ENCODE measurements around the gene PRR29. TPM values are rescaled to one million over a fixed set of nuclear protein-coding genes. Genes with fewer than 3 reads are reported as not detected.
"Not testable (repeated sequence)": the region's sequence is repeated elsewhere in the genome, so short reads cannot be mapped to it uniquely, and the experiment has no call there.

PRR29 gene
- total and polyA plus RNA-seq, 2 donors, result 0.28 to 0.43 TPM

GRCh38 chr17:63972796-63973195 lies 25.4 kb upstream of the PRR29 start, which contains the start of gene SCN4A:
Gene SCN4A (minus strand): TSS chr17:63972918. CDS start chr17:63972841, 77 bp downstream.
- 98% methylated on average over 14 of the region's 14 CpGs for WGBS
- H3K9me3 ChIP-seq (ENCODE audit: control insufficient read depth in 2 of 2, insufficient read depth in 1 of 2, low read length in 1 of 2), result no peaks in the 10 kb centered on the region
- no peaks in the 10 kb centered on the region for H3K27me3 ChIP-seq (ENCODE audit: control insufficient read depth in 2 of 2, insufficient read depth in 1 of 2, low read length in 1 of 2)
- no peak within 1 kb of the TSS for H3K27ac ChIP-seq (ENCODE audit: low read depth in 1 of 2, low read length in 1 of 2)
- H3K4me3 ChIP-seq (ENCODE audit: low read length in 2 of 2), result no peak within 1 kb of the TSS
- DNase-seq (ENCODE audit: low read depth in 6 of 9, low spot score in 9 of 9), result no peak
- H3K4me1 ChIP-seq (ENCODE audit: control insufficient read depth in 2 of 2, insufficient read depth in 2 of 2, low read length in 2 of 2), result peaks cover 0 to 3% of the 10 kb centered on the region in 2 donors
- no peaks in the 10 kb centered on the region for H3K36me3 ChIP-seq (ENCODE audit: control insufficient read depth in 2 of 2, insufficient read depth in 2 of 2, low read length in 1 of 2)

- 98% methylated on average over 6 of the region's 6 CpGs for WGBS
- Histone ChIP-seq H3K27ac (ENCODE audit: low read depth in 1 of 2, low read length in 1 of 2) (no peak overlapping the region), H3K36me3 (ENCODE audit: control insufficient read depth in 2 of 2, insufficient read depth in 2 of 2, low read length in 1 of 2) (no peaks in the 10 kb centered on the region), H3K4me3 (ENCODE audit: low read length in 2 of 2) (no peak overlapping the region), H3K4me1 (ENCODE audit: control insufficient read depth in 2 of 2, insufficient read depth in 2 of 2, low read length in 2 of 2) (peaks cover 0 to 3% of the 10 kb centered on the region in 2 donors), H3K27me3 (ENCODE audit: control insufficient read depth in 2 of 2, insufficient read depth in 1 of 2, low read length in 1 of 2) (no peaks in the 10 kb centered on the region), H3K9me3 (ENCODE audit: control insufficient read depth in 2 of 2, insufficient read depth in 1 of 2, low read length in 1 of 2) (no peaks in the 10 kb centered on the region)
- DNase-seq (ENCODE audit: low read depth in 6 of 9, low spot score in 9 of 9), result no peak
Measured at GRCh38 chr17:63973247-63973646, 24.9 kb upstream of the PRR29 start.

GRCh38 chr17:63973930-63974593 lies 24.1 kb upstream of the PRR29 start:
- no peak overlapping the region for H3K27ac ChIP-seq (ENCODE audit: low read depth in 1 of 2, low read length in 1 of 2)
- WGBS, result 93% methylated on average over 12 of the region's 12 CpGs
- H3K27me3 ChIP-seq (ENCODE audit: control insufficient read depth in 2 of 2, insufficient read depth in 1 of 2, low read length in 1 of 2), result no peaks in the 10 kb centered on the region
- H3K36me3 ChIP-seq (ENCODE audit: control insufficient read depth in 2 of 2, insufficient read depth in 2 of 2, low read length in 1 of 2), result no peaks in the 10 kb centered on the region
- no peak overlapping the region for H3K4me3 ChIP-seq (ENCODE audit: low read length in 2 of 2)
- H3K4me1 ChIP-seq (ENCODE audit: control insufficient read depth in 2 of 2, insufficient read depth in 2 of 2, low read length in 2 of 2), result peaks cover 0 to 3% of the 10 kb centered on the region in 2 donors
- no peaks in the 10 kb centered on the region for H3K9me3 ChIP-seq (ENCODE audit: control insufficient read depth in 2 of 2, insufficient read depth in 1 of 2, low read length in 1 of 2)
- no peak for DNase-seq (ENCODE audit: low read depth in 6 of 9, low spot score in 9 of 9)

- Histone ChIP-seq H3K27ac (ENCODE audit: low read depth in 1 of 2, low read length in 1 of 2) (no peak overlapping the region), H3K27me3 (ENCODE audit: control insufficient read depth in 2 of 2, insufficient read depth in 1 of 2, low read length in 1 of 2) (no peaks in the 10 kb centered on the region), H3K36me3 (ENCODE audit: control insufficient read depth in 2 of 2, insufficient read depth in 2 of 2, low read length in 1 of 2) (no peaks in the 10 kb centered on the region), H3K4me1 (ENCODE audit: control insufficient read depth in 2 of 2, insufficient read depth in 2 of 2, low read length in 2 of 2) (peaks cover 0 to 3% of the 10 kb centered on the region in 2 donors), H3K4me3 (ENCODE audit: low read length in 2 of 2) (no peak overlapping the region), H3K9me3 (ENCODE audit: control insufficient read depth in 2 of 2, insufficient read depth in 1 of 2, low read length in 1 of 2) (no peaks in the 10 kb centered on the region)
- no peak for DNase-seq (ENCODE audit: low read depth in 6 of 9, low spot score in 9 of 9)
- WGBS, result 97% methylated on average over 10 of the region's 10 CpGs
Measured at GRCh38 chr17:63974594-63975192, 23.5 kb upstream of the PRR29 start.

- Histone ChIP-seq H3K4me1 (ENCODE audit: control insufficient read depth in 2 of 2, insufficient read depth in 2 of 2, low read length in 2 of 2) (peaks cover 0 to 3% of the 10 kb centered on the region in 2 donors), H3K27ac (ENCODE audit: low read depth in 1 of 2, low read length in 1 of 2) (no peak overlapping the region), H3K9me3 (ENCODE audit: control insufficient read depth in 2 of 2, insufficient read depth in 1 of 2, low read length in 1 of 2) (no peaks in the 10 kb centered on the region), H3K27me3 (ENCODE audit: control insufficient read depth in 2 of 2, insufficient read depth in 1 of 2, low read length in 1 of 2) (no peaks in the 10 kb centered on the region), H3K36me3 (ENCODE audit: control insufficient read depth in 2 of 2, insufficient read depth in 2 of 2, low read length in 1 of 2) (no peaks in the 10 kb centered on the region), H3K4me3 (ENCODE audit: low read length in 2 of 2) (no peak overlapping the region)
- DNase-seq (ENCODE audit: low read depth in 6 of 9, low spot score in 9 of 9), result no peak
- 79% methylated on average over 2 of the region's 2 CpGs for WGBS
Measured at GRCh38 chr17:63975541-63976092, 22.5 kb upstream of the PRR29 start.

- Histone ChIP-seq H3K27me3 (ENCODE audit: control insufficient read depth in 2 of 2, insufficient read depth in 1 of 2, low read length in 1 of 2) (no peaks in the 10 kb centered on the region), H3K9me3 (ENCODE audit: control insufficient read depth in 2 of 2, insufficient read depth in 1 of 2, low read length in 1 of 2) (no peaks in the 10 kb centered on the region), H3K4me3 (ENCODE audit: low read length in 2 of 2) (no peak overlapping the region), H3K27ac (ENCODE audit: low read depth in 1 of 2, low read length in 1 of 2) (no peak overlapping the region), H3K36me3 (ENCODE audit: control insufficient read depth in 2 of 2, insufficient read depth in 2 of 2, low read length in 1 of 2) (no peaks in the 10 kb centered on the region), H3K4me1 (ENCODE audit: control insufficient read depth in 2 of 2, insufficient read depth in 2 of 2, low read length in 2 of 2) (peaks cover 0 to 3% of the 10 kb centered on the region in 2 donors)
- no peak for DNase-seq (ENCODE audit: low read depth in 6 of 9, low spot score in 9 of 9)
- 74% methylated on average over 3 of the region's 3 CpGs for WGBS
Measured at GRCh38 chr17:63976702-63977101, 21.4 kb upstream of the PRR29 start.

- Histone ChIP-seq H3K4me1 (ENCODE audit: control insufficient read depth in 2 of 2, insufficient read depth in 2 of 2, low read length in 2 of 2) (peaks cover 0 to 3% of the 10 kb centered on the region in 2 donors), H3K27me3 (ENCODE audit: control insufficient read depth in 2 of 2, insufficient read depth in 1 of 2, low read length in 1 of 2) (no peaks in the 10 kb centered on the region), H3K36me3 (ENCODE audit: control insufficient read depth in 2 of 2, insufficient read depth in 2 of 2, low read length in 1 of 2) (no peaks in the 10 kb centered on the region), H3K9me3 (ENCODE audit: control insufficient read depth in 2 of 2, insufficient read depth in 1 of 2, low read length in 1 of 2) (peaks cover 0 to 12% of the 10 kb centered on the region in 2 donors), H3K4me3 (ENCODE audit: low read length in 2 of 2) (no peak overlapping the region), H3K27ac (ENCODE audit: low read depth in 1 of 2, low read length in 1 of 2) (no peak overlapping the region)
- WGBS, result 91% methylated on average over 13 of the region's 13 CpGs
- DNase-seq (ENCODE audit: low read depth in 6 of 9, low spot score in 9 of 9), result no peak
Measured at GRCh38 chr17:63978272-63979200, 19.6 kb upstream of the PRR29 start.

- not testable (repeated sequence) for H3K4me1 ChIP-seq (ENCODE audit: control insufficient read depth in 2 of 2, insufficient read depth in 2 of 2, low read length in 2 of 2)
- 98% methylated on average over 2 of the region's 2 CpGs for WGBS
Measured at GRCh38 chr17:63982641-63983040, 15.5 kb upstream of the PRR29 start.

More at GRCh38 chr17:63982641-63983040, 15.5 kb upstream of the PRR29 start:
- not testable (repeated sequence) for DNase-seq (ENCODE audit: low read depth in 6 of 9, low spot score in 9 of 9); H3K4me3 ChIP-seq (ENCODE audit: low read length in 2 of 2); H3K27me3 ChIP-seq (ENCODE audit: control insufficient read depth in 2 of 2, insufficient read depth in 1 of 2, low read length in 1 of 2); H3K27ac ChIP-seq (ENCODE audit: low read depth in 1 of 2, low read length in 1 of 2); H3K36me3 ChIP-seq (ENCODE audit: control insufficient read depth in 2 of 2, insufficient read depth in 2 of 2, low read length in 1 of 2)
- peaks cover 0 to 12% of the 10 kb centered on the region in 2 donors for H3K9me3 ChIP-seq (ENCODE audit: control insufficient read depth in 2 of 2, insufficient read depth in 1 of 2, low read length in 1 of 2)
